ENCODE measurements around the gene CNN3.

- TF ChIP-seq POLR2A (IDR thresholded peaks at IDR 0.05; ENCODE audit: low read depth, low read length) (no peak), CTCF (IDR thresholded peaks at IDR 0.05; ENCODE audit: extremely low read depth in 1 of 2, insufficient read depth in 1 of 2, low read depth in 1 of 2, low read length in 2 of 2) (no peak), POLR2AphosphoS5 (IDR thresholded peaks at IDR 0.05; ENCODE audit: insufficient read depth, low read depth, low read length) (no peak), GATA2 (IDR thresholded peaks at IDR 0.05; ENCODE audit: insufficient read depth, insufficient read length, low read depth, low read length) (no peak), JUN (IDR thresholded peaks at IDR 0.05; ENCODE audit: borderline replicate concordance, insufficient read depth, insufficient read length, low read depth) (no peak), MAX (IDR thresholded peaks at IDR 0.05; ENCODE audit: insufficient read depth, insufficient read length) (no peak)
Observed at GRCh38 chr1:94859174-94859573, 67.7 kb downstream of the CNN3 start.

Data from endothelial cell of umbilical vein (primary cell).